Thoracic aorta (tissue), 2 donors: Measurements from ENCODE around the gene KCNN1. TPM values are rescaled to one million over a fixed set of nuclear protein-coding genes. Genes with fewer than 3 reads are reported as not detected.

ENCODE experiments used
- ATAC-seq: fragments of 150-250 bp; one replicate; pipeline ENCODE4 v1.8.0; 2017; ENCODE audit warnings: low read depth; ENCODE audit not compliant: insufficient number of reproducible peaks, low FRiP score
- DNase-seq: peaks from one replicate; pipeline ENCODE4 v3.0.0-alpha.2; 2020; ENCODE audit warnings: low spot score
- H3K27ac ChIP-seq, 2 donors: fragments of 200-600 bp; sonication (generic); 1 replicate in 1 of 2; 2 replicates in 1 of 2; pipeline ENCODE4 v1.5.1; 2016; ENCODE audit warnings: mild to moderate bottlenecking in 2 of 2, moderate library complexity in 2 of 2
- H3K27me3 ChIP-seq: fragments of 200-600 bp; sonication (generic); replicated peaks from 2 replicates; pipeline ENCODE4 v1.6.0; 2016; ENCODE audit warnings: mild to moderate bottlenecking; ENCODE audit not compliant: insufficient read depth
- H3K36me3 ChIP-seq: fragments of 200-600 bp; sonication (generic); one replicate; pipeline ENCODE4 v1.5.1; 2016
- H3K4me1 ChIP-seq, 2 donors: fragments of 200-600 bp; sonication (generic); 1 replicate in 1 of 2; 2 replicates in 1 of 2; pipeline versions ENCODE4 v1.5.1 to v1.6.0; 2016; ENCODE audit warnings: low read depth in 2 of 2, mild to moderate bottlenecking in 1 of 2; ENCODE audit not compliant: control insufficient read depth in 1 of 2
- H3K4me3 ChIP-seq: fragments of 200-600 bp; sonication (generic); 2 replicates; pipeline ENCODE4 v1.5.1; 2016; ENCODE audit warnings: mild to moderate bottlenecking
- H3K9me3 ChIP-seq: fragments of 200-600 bp; sonication (generic); 2 replicates; pipeline ENCODE4 v1.5.1; 2016
- CTCF ChIP-seq: fragments of 200-600 bp; sonication (generic); IDR thresholded peaks from one replicate; pipeline ENCODE4 v1.5.1; 2019; ENCODE audit warnings: antibody characterized with exemption
- total RNA-seq, 2 donors: library from RNA; depleted of rRNA; stranded (reverse); fragments of >200 nt; gene quantifications; one replicate each; pipeline versions ENCODE4 v1.1.0 to v1.2.3, GENCODE V29; 2016

Gene KCNN1
- total RNA-seq, 2 donors from 2014 or later = 0.99 TPM; not detected in 1

GRCh38 chr19:17948514-17948900 is 18.4 kb upstream of the KCNN1 start:
- Histone ChIP-seq H3K27ac (no peak overlapping the region), H3K36me3 (no peaks in the 10 kb centered on the region), H3K4me3 (peak overlapping the region; percentile 86), H3K9me3 (no peaks in the 10 kb centered on the region), H3K4me1 (peaks cover 20 to 51% of the 10 kb centered on the region in 2 donors), H3K27me3 (peaks cover 20% of the 10 kb centered on the region)
- no peak for TF ChIP-seq CTCF
- DNase-seq (no peak), ATAC-seq (no peak)

GRCh38 chr19:17948931-17949930 is 17.7 kb upstream of the KCNN1 start:
- DNase-seq (no peak), ATAC-seq (no peak)
- Histone ChIP-seq H3K4me1 (peaks cover 20 to 51% of the 10 kb centered on the region in 2 donors), H3K27me3 (peaks cover 20% of the 10 kb centered on the region), H3K9me3 (no peaks in the 10 kb centered on the region), H3K4me3 (peak overlapping the region; percentile 86), H3K27ac (no peak overlapping the region), H3K36me3 (no peaks in the 10 kb centered on the region)
- TF ChIP-seq CTCF = no peak

GRCh38 chr19:17949956-17950309 is 17.0 kb upstream of the KCNN1 start:
- DNase-seq (no peak), ATAC-seq (no peak)
- no peaks in the 10 kb centered on the region for H3K9me3 ChIP-seq
- peak overlapping the region; percentile 16 for H3K4me3 ChIP-seq
- peaks cover 20 to 51% of the 10 kb centered on the region in 2 donors for H3K4me1 ChIP-seq
- H3K27me3 ChIP-seq = peaks cover 20% of the 10 kb centered on the region
- no peak for TF ChIP-seq CTCF
- no peak overlapping the region for H3K27ac ChIP-seq
- no peaks in the 10 kb centered on the region for H3K36me3 ChIP-seq

GRCh38 chr19:17950310-17951156 is 16.4 kb upstream of the KCNN1 start:
- no peak for TF ChIP-seq CTCF
- Histone ChIP-seq H3K9me3 (no peaks in the 10 kb centered on the region), H3K36me3 (no peaks in the 10 kb centered on the region), H3K27me3 (peaks cover 20% of the 10 kb centered on the region), H3K4me3 (peak overlapping the region; percentile 28), H3K27ac (no peak overlapping the region), H3K4me1 (peaks cover 20 to 51% of the 10 kb centered on the region in 2 donors)
- DNase-seq (no peak), ATAC-seq (no peak)
